Measurements from ENCODE around the gene HSPA12A. TPM values are rescaled to one million over a fixed set of nuclear protein-coding genes. Genes with fewer than 3 reads are reported as not detected.

Gene HSPA12A
- total and polyA plus RNA-seq, 9 of the 15 experiments (the other 6 are each of a cell fraction or from before 2014, with no cell fraction given), result 0.01 to 0.18 (median 0.04) TPM; not detected in 4

DNA sequence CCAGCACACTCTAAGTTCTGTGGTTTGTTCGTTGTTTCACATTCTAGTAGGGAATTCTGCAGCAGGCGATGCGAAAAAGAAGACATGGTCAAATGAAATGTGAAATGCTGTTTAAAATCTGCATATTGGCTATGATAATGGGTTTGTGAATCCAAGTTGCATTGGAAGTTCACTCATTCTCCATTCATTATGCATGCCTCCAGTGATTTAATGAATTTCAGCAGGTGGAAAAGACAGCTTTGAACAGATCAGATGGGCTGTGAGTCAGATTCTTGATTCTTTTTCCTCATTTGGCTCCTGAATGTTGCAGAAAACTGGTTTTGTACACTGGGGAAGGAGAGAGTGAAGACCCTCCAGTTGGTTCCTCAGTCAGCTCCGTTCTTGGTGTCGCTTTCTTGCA is 69.5 kb downstream of the HSPA12A start:
- Histone ChIP-seq H3K9ac (ENCODE audit: insufficient read depth in 1 of 2, low read depth in 2 of 2, low read length in 2 of 2) (no peak overlapping the region), H3K27ac (ENCODE audit: extremely low read depth, low read depth, low read length) (no peak overlapping the region), H3K79me2 (ENCODE audit: control insufficient read depth, insufficient read depth, low read length) (no peaks in the 10 kb centered on the region), H3K4me1 (replicated peaks in 1 of 2; ENCODE audit: control insufficient read depth in 2 of 2, insufficient read depth in 2 of 2, low read length in 2 of 2) (peaks cover 0 to 6% of the 10 kb centered on the region in 2 experiments; a peak in 2 of 5 replicates), H3K36me3 (ENCODE audit: control insufficient read depth, insufficient read depth, low read length) (no peaks in the 10 kb centered on the region), H3K9me3 (replicated peaks; ENCODE audit: control insufficient read depth, insufficient read depth, low read depth, low read length) (no peaks in the 10 kb centered on the region), H3K9me1 (ENCODE audit: control insufficient read depth, insufficient read depth, low read length) (no peaks in the 10 kb centered on the region), H2AFZ (ENCODE audit: low read depth, low read length) (no peak overlapping the region), H3K27me3 (ENCODE audit: control insufficient read depth in 2 of 2, insufficient read depth in 2 of 2, low read length in 2 of 2) (peaks cover 0 to 32% of the 10 kb centered on the region in 2 experiments; a peak in 3 of 5 replicates), H3K4me2 (ENCODE audit: insufficient read depth, low read length) (no peak overlapping the region), H4K20me1 (replicated peaks; ENCODE audit: control insufficient read depth, insufficient read depth, low read length) (no peaks in the 10 kb centered on the region), H3K4me3 (no peak overlapping the region)
- WGBS (ENCODE audit: insufficient coverage, low coverage, missing lambda C conversion rate), result 0% methylated on average over 5 of the region's 5 CpGs
- FAIRE-seq (no peak), ATAC-seq (no peak), DNase-seq (ENCODE audit: extremely low read depth in 1 of 4, low spot score in 3 of 4) (no peak)
- in situ Hi-C loops (cut with MboI), result no loop called here
- ChIA-PET CTCF (ENCODE audit: low intra/inter-chr PET ratio) (no interaction called here), POLR2A (no interaction called here)
- no TSS peak for BruUV-seq (replicated peaks)
- TF ChIP-seq E2F3 (CRISPR knock-in tag; IDR thresholded peaks at IDR 0.05) (no peak), TAL1 (IDR thresholded peaks at IDR 0.05) (no peak), ZNF551 (CRISPR knock-in tag; IDR thresholded peaks at IDR 0.05) (no peak), NR2C1 (IDR thresholded peaks at IDR 0.05) (no peak), NR2C1 (tag; IDR thresholded peaks at IDR 0.05) (no peak), ZNF212 (CRISPR knock-in tag; IDR thresholded peaks at IDR 0.05) (no peak), NR2C2 (CRISPR knock-in tag; IDR thresholded peaks at IDR 0.05) (no peak), NR2C2 (tag; IDR thresholded peaks at IDR 0.05) (no peak), CHD2 (IDR thresholded peaks at IDR 0.05; ENCODE audit: low read depth, low read length) (no peak), POU5F1 (IDR thresholded peaks at IDR 0.05; ENCODE audit: borderline replicate concordance, low read depth, low read length, partially characterized antibody) (no peak), SNIP1 (IDR thresholded peaks at IDR 0.05; ENCODE audit: low read depth) (no peak)
- intact Hi-C loops (cut with micrococcal nuclease), result no loop called here

Measured in K562 (cell line).